Measurements from ENCODE around the gene WDCP. TPM values are rescaled to one million over a fixed set of nuclear protein-coding genes. Genes with fewer than 3 reads are reported as not detected.

WDCP gene
- total and polyA plus RNA-seq, 7 experiments from 2014 or later = 3.9 to 22.1 (median 9.4) TPM

GRCh38 chr2:23993736-23994269, 53.4 kb downstream of the WDCP start:
- peaks cover 0 to 19% (median 4%) of the 10 kb centered on the region in 5 donors for H3K36me3 Mint-ChIP-seq
- Histone ChIP-seq H3K4me1 (ENCODE audit: control insufficient read depth in 2 of 2, insufficient read depth in 2 of 2, low read length in 2 of 2) (no peaks in the 10 kb centered on the region), H3K36me3 (ENCODE audit: control insufficient read depth in 2 of 3, insufficient read depth in 3 of 3, low read length in 3 of 3) (peaks cover 0 to 3% (median 0%) of the 10 kb centered on the region in 3 experiments), H3K27ac (ENCODE audit: low read depth, low read length) (no peak overlapping the region), H3K9me3 (ENCODE audit: control insufficient read depth in 2 of 3, low read length in 3 of 3) (no peaks in the 10 kb centered on the region), H3K4me3 (ENCODE audit: low read length) (no peak overlapping the region), H3K27me3 (ENCODE audit: control insufficient read depth in 2 of 2, insufficient read depth in 2 of 2, low read length in 2 of 2) (no peaks in the 10 kb centered on the region)
- CTCF ChIA-PET = no interaction called here
- no peak overlapping the region for H3K4me3 Mint-ChIP-seq
- POLR2A ChIA-PET = interaction anchor here (0.6 kb wide), 1 partner anchor 12 kb away, joined by 4 read pairs; no protein-coding TSS in a partner anchor
- ATAC-seq (no peak), DNase-seq (no peak)
- intact Hi-C loops (cut with micrococcal nuclease) = no loop called here
- no peak overlapping the region for H3K27ac Mint-ChIP-seq
- no peaks in the 10 kb centered on the region for H3K4me1 Mint-ChIP-seq
- no peaks in the 10 kb centered on the region for H3K27me3 Mint-ChIP-seq
- no peaks in the 10 kb centered on the region for H3K9me3 Mint-ChIP-seq

- POLR2A ChIA-PET = no interaction called here
- intact Hi-C loops (cut with micrococcal nuclease) = no loop called here
- H3K27me3 Mint-ChIP-seq = no peaks in the 10 kb centered on the region
- H3K9me3 ChIP-seq (ENCODE audit: control insufficient read depth in 2 of 3, low read length in 3 of 3) = no peaks in the 10 kb centered on the region
- no peak for ATAC-seq
- H3K27ac ChIP-seq (ENCODE audit: low read depth, low read length) = no peak overlapping the region
- peaks cover 0 to 20% (median 9%) of the 10 kb centered on the region in 5 donors for H3K36me3 Mint-ChIP-seq
- no peak overlapping the region for H3K4me3 ChIP-seq (ENCODE audit: low read length)
- H3K4me1 ChIP-seq (ENCODE audit: control insufficient read depth in 2 of 2, insufficient read depth in 2 of 2, low read length in 2 of 2) = no peaks in the 10 kb centered on the region
- H3K9me3 Mint-ChIP-seq = no peaks in the 10 kb centered on the region
- H3K4me3 Mint-ChIP-seq = no peak overlapping the region
- H3K36me3 ChIP-seq (ENCODE audit: control insufficient read depth in 2 of 3, insufficient read depth in 3 of 3, low read length in 3 of 3) = no peaks in the 10 kb centered on the region
- H3K4me1 Mint-ChIP-seq = peaks cover 0 to 3% (median 0%) of the 10 kb centered on the region in 7 donors
- CTCF ChIA-PET = no interaction called here
- H3K27ac Mint-ChIP-seq = no peak overlapping the region
- H3K27me3 ChIP-seq (ENCODE audit: control insufficient read depth in 2 of 2, insufficient read depth in 2 of 2, low read length in 2 of 2) = no peaks in the 10 kb centered on the region
- DNase-seq = no peak
These were observed 54.3 kb downstream of the WDCP start for GRCh38 chr2:23992931-23993330.

DNA sequence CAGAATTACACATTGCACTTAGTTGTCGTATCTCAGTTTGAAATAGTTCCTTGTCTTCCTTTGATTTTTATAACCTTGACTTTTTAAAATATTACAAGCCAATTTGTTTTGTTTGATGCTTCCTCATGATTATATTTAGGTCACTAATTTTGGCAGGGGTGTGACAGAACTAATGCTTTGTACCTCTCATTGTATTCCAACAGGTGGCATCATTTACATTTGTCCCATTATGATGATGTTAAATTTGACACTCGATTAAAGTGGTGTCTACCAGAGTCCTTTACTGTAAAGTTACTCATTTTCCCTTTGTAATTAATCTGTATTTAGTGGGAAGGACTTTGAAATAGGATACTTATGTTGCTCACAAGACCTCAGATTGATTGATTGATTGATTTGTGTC, 58.8 kb downstream of the WDCP start:
- POLR2A ChIA-PET = no interaction called here
- DNase-seq (peak in 4 of 9 donors; percentile 8 to 26 (median 23)), ATAC-seq (peak; percentile 60)

More for the DNA sequence above, 58.8 kb downstream of the WDCP start:
- Histone ChIP-seq H3K27me3 (ENCODE audit: control insufficient read depth in 2 of 2, insufficient read depth in 2 of 2, low read length in 2 of 2) (no peaks in the 10 kb centered on the region), H3K4me3 (ENCODE audit: low read length) (no peak overlapping the region), H3K27ac (ENCODE audit: low read depth, low read length) (no peak overlapping the region), H3K36me3 (ENCODE audit: control insufficient read depth in 2 of 3, insufficient read depth in 3 of 3, low read length in 3 of 3) (no peaks in the 10 kb centered on the region), H3K9me3 (ENCODE audit: control insufficient read depth in 2 of 3, low read length in 3 of 3) (no peaks in the 10 kb centered on the region), H3K4me1 (ENCODE audit: control insufficient read depth in 2 of 2, insufficient read depth in 2 of 2, low read length in 2 of 2) (no peaks in the 10 kb centered on the region)
- Mint-ChIP-seq H3K4me1 (peaks cover 0 to 3% (median 0%) of the 10 kb centered on the region in 7 donors), H3K36me3 (peaks cover 0 to 12% (median 9%) of the 10 kb centered on the region in 5 donors), H3K9me3 (no peaks in the 10 kb centered on the region), H3K27me3 (no peaks in the 10 kb centered on the region), H3K4me3 (no peak overlapping the region), H3K27ac (peak overlapping the region in 1 of 9 donors; percentile 49)
- CTCF ChIA-PET = no interaction called here
- intact Hi-C loops (cut with micrococcal nuclease) = loop anchor here (1.0 kb wide), 2 partner anchors 96 to 394 kb away; partner anchors contain the start of gene TP53I3 (in 2 of the 2)

Other genes with a start within 250 kb of the WDCP start
- gene ATAD2B, start 120.3 kb downstream of the WDCP start, total RNA-seq = 10 to 100 TPM; 31.8 to 55.8 (median 43.3) TPM
- gene ATAD2B, start 120.3 kb downstream of the WDCP start, polyA plus RNA-seq = 10 to 100 TPM; 10.2 to 13.0 TPM
- 10 to 100 TPM; 11.5 to 13.5 (median 12.4) TPM for gene UBXN2A, start 106.9 kb downstream of the WDCP start, total RNA-seq
- 1 to 10 TPM; 9.2 to 9.7 TPM for gene UBXN2A, start 106.9 kb downstream of the WDCP start, polyA plus RNA-seq
- under 1 TPM in 2 of 5 experiments, not detected in 3; 0.22 to 0.76 TPM for gene MFSD2B, start 37.3 kb downstream of the WDCP start, total RNA-seq
- not detected for gene MFSD2B, start 37.3 kb downstream of the WDCP start, polyA plus RNA-seq
- gene FKBP1B, start 2.4 kb upstream of the WDCP start, total RNA-seq = 1 to 10 TPM in 1 of 5 experiments, not detected in 4; 2.7 TPM
- not detected for gene FKBP1B, start 2.4 kb upstream of the WDCP start, polyA plus RNA-seq
- gene SF3B6, start 28.9 kb upstream of the WDCP start, total RNA-seq = 100 to 1,000 TPM in 1 of 5 experiments, 10 to 100 TPM in 4; 42.4 to 100 (median 49.7) TPM
- gene SF3B6, start 28.9 kb upstream of the WDCP start, polyA plus RNA-seq = 100 to 1,000 TPM; 114 to 231 TPM
- 1 to 10 TPM in 3 of 5 experiments, under 1 TPM in 2; 0.49 to 5.0 (median 1.7) TPM for gene TP53I3, start 37.4 kb upstream of the WDCP start, total RNA-seq
- under 1 TPM in 1 of 2 donors, not detected in 1; 0.24 TPM for gene TP53I3, start 37.4 kb upstream of the WDCP start, polyA plus RNA-seq
- gene PFN4, start 75.9 kb upstream of the WDCP start, total RNA-seq = not detected
- not detected for gene PFN4, start 75.9 kb upstream of the WDCP start, polyA plus RNA-seq
- 10 to 100 TPM in 4 of 5 experiments, 1 to 10 TPM in 1; 7.8 to 27.5 (median 24.8) TPM for gene FAM228B, start 76.1 kb upstream of the WDCP start, total RNA-seq
- gene FAM228B, start 76.1 kb upstream of the WDCP start, polyA plus RNA-seq = 1 to 10 TPM; 5.2 to 9.5 TPM
- 1 to 10 TPM in 1 of 5 experiments, under 1 TPM in 2, not detected in 2; 0.54 to 1.4 (median 0.63) TPM for gene FAM228A, start 127.7 kb upstream of the WDCP start, total RNA-seq
- not detected for gene FAM228A, start 127.7 kb upstream of the WDCP start, polyA plus RNA-seq